BJ (cell line): ENCODE data around the gene ANKRD34B. TPM values are rescaled to one million over a fixed set of nuclear protein-coding genes. Genes with fewer than 3 reads are reported as not detected.
A peak's percentile ranks its signal among the peaks of the same experiment; 100 is the strongest.

ENCODE experiments used
- CTCF ChIA-PET: fragments of 350-600 bp; formaldehyde crosslinking; extraction: SDS; loops from one replicate; lab custom pipeline; 2021; ENCODE audit warnings: antibody characterized with exemption, inconsistent platforms; lab: Yijun Ruan, JAX
- POLR2A ChIA-PET: fragments of 300-600 bp; sonication (Branson Sonifier 250); formaldehyde crosslinking; extraction: SDS; loops from one replicate; lab custom pipeline; 2021; ENCODE audit warnings: antibody characterized with exemption; lab: Charles Lee
- DNase-seq: peaks from one replicate; pipeline ENCODE4 v3.0.0-alpha.2; 2011; ENCODE audit warnings: low read depth
- H3K27me3 ChIP-seq: 2 replicates; pipeline ENCODE4 v1.6.0; 2011; ENCODE audit warnings: low read length; ENCODE audit not compliant: control insufficient read depth, insufficient read depth
- H3K36me3 ChIP-seq: 2 replicates; pipeline ENCODE4 v1.5.1; 2011; ENCODE audit warnings: low read length; ENCODE audit not compliant: control insufficient read depth, insufficient read depth
- H3K4me3 ChIP-seq: 2 replicates; pipeline ENCODE4 v1.5.1; 2011; ENCODE audit warnings: low read depth, mild to moderate bottlenecking, control low read depth, low read length
- CTCF ChIP-seq: IDR thresholded peaks from 2 replicates; pipeline ENCODE4 v1.5.1; 2011; ENCODE audit warnings: low read depth, mild to moderate bottlenecking, control low read depth, inconsistent platforms, low read length, moderate library complexity; ENCODE audit not compliant: insufficient read depth
- polyA plus RNA-seq: library from polyadenylated mRNA; depleted of rRNA; stranded (reverse); fragments of >200 nt; gene quantifications from 2 replicates; pipeline ENCODE4 v1.2.3, GENCODE V29; 2011

ANKRD34B gene
- polyA plus RNA-seq, 1 experiment, result not detected

GRCh38 chr5:80573062-80573461, 3.0 kb upstream of the ANKRD34B start:
- no peak for TF ChIP-seq CTCF
- CTCF ChIA-PET, result interaction anchor here (0.8 kb wide), 1 partner anchor 12 kb away, joined by 3 read pairs; no protein-coding TSS in a partner anchor
- DNase-seq, result no peak
- H3K27me3 ChIP-seq, result peaks cover 17% of the 10 kb centered on the region
- POLR2A ChIA-PET, result no interaction called here
- H3K36me3 ChIP-seq, result no peaks in the 10 kb centered on the region
- no peak overlapping the region for H3K4me3 ChIP-seq

GRCh38 chr5:80569086-80569960, 757 bp downstream of the ANKRD34B start:
- Histone ChIP-seq H3K36me3 (no peaks in the 10 kb centered on the region), H3K4me3 (peak overlapping the region; percentile 25), H3K27me3 (peaks cover 25% of the 10 kb centered on the region)
- TF ChIP-seq CTCF, result no peak
- POLR2A ChIA-PET, result no interaction called here
- no peak for DNase-seq
- CTCF ChIA-PET, result no interaction called here

- Histone ChIP-seq H3K36me3 (no peaks in the 10 kb centered on the region), H3K27me3 (peaks cover 25% of the 10 kb centered on the region), H3K4me3 (no peak overlapping the region)
- CTCF ChIA-PET, result no interaction called here
- POLR2A ChIA-PET, result no interaction called here
- DNase-seq, result no peak
- TF ChIP-seq CTCF, result no peak
Measured at GRCh38 chr5:80568251-80568650, 1.8 kb downstream of the ANKRD34B start.

GRCh38 chr5:80566711-80567259, 3.3 kb downstream of the ANKRD34B start:
- TF ChIP-seq CTCF, result no peak
- Histone ChIP-seq H3K27me3 (peaks cover 25% of the 10 kb centered on the region), H3K36me3 (no peaks in the 10 kb centered on the region), H3K4me3 (no peak overlapping the region)
- CTCF ChIA-PET, result no interaction called here
- DNase-seq, result no peak
- POLR2A ChIA-PET, result no interaction called here

GRCh38 chr5:80565330-80565729, 4.8 kb downstream of the ANKRD34B start:
- DNase-seq, result no peak
- TF ChIP-seq CTCF, result no peak
- H3K36me3 ChIP-seq, result no peaks in the 10 kb centered on the region
- no peak overlapping the region for H3K4me3 ChIP-seq
- ChIA-PET POLR2A (no interaction called here), CTCF (no interaction called here)
- H3K27me3 ChIP-seq, result peaks cover 23% of the 10 kb centered on the region
